ENCODE results near the gene GDF15.
A peak's percentile ranks its signal among the peaks of the same experiment; 100 is the strongest.
"Not testable (repeated sequence)": the region's sequence is repeated elsewhere in the genome, so short reads cannot be mapped to it uniquely, and the experiment has no call there.

GDF15 gene

GRCh38 chr19:18385675-18386542 is at the start of gene GDF15:
GDF15 (plus strand) TSS chr19:18386158; CDS start chr19:18386190, 32 bp downstream.
- DNase-seq: peak; percentile 52 to 64

GRCh38 chr19:18338541-18338940 is 47.4 kb upstream of the GDF15 start:
- no peak for DNase-seq

- peak in 1 of 2 experiments; percentile 23 for DNase-seq
Observed at GRCh38 chr19:18339723-18340122, 46.2 kb upstream of the GDF15 start.

- peak; percentile 84 to 88 for DNase-seq
Observed at GRCh38 chr19:18340190-18340989, 45.6 kb upstream of the GDF15 start, which contains the start of gene PGPEP1. PGPEP1 (plus strand) TSS chr19:18340598; CDS start chr19:18340682, 84 bp downstream.

- peak; percentile 80 to 82 for DNase-seq
Observed at GRCh38 chr19:18340990-18341868, 44.7 kb upstream of the GDF15 start.

- DNase-seq: no peak
Observed at GRCh38 chr19:18342090-18342632, 43.8 kb upstream of the GDF15 start.

- DNase-seq: no peak
Observed at GRCh38 chr19:18344582-18344950, 41.4 kb upstream of the GDF15 start.

- no peak for DNase-seq
Observed at GRCh38 chr19:18345296-18345695, 40.7 kb upstream of the GDF15 start.

GRCh38 chr19:18346091-18346490 is 39.9 kb upstream of the GDF15 start:
- DNase-seq: no peak

- DNase-seq: no peak
Observed at GRCh38 chr19:18348171-18348570, 37.8 kb upstream of the GDF15 start.

- not testable (repeated sequence) for DNase-seq
Observed at GRCh38 chr19:18348818-18349339, 37.1 kb upstream of the GDF15 start.

GRCh38 chr19:18349524-18350128 is 36.3 kb upstream of the GDF15 start:
- DNase-seq: peak; percentile 55 to 57

GRCh38 chr19:18350490-18350889 is 35.5 kb upstream of the GDF15 start:
- no peak for DNase-seq

GRCh38 chr19:18351544-18351943 is 34.4 kb upstream of the GDF15 start:
- DNase-seq: no peak

GRCh38 chr19:18353378-18354005 is 32.5 kb upstream of the GDF15 start:
- no peak for DNase-seq

GRCh38 chr19:18354743-18355142 is 31.2 kb upstream of the GDF15 start:
- DNase-seq: not testable (repeated sequence)

GRCh38 chr19:18357041-18357440 is 28.9 kb upstream of the GDF15 start:
- no peak for DNase-seq

- DNase-seq: no peak
Observed at GRCh38 chr19:18361646-18362045, 24.3 kb upstream of the GDF15 start.

- DNase-seq: no peak
Observed at GRCh38 chr19:18362934-18363542, 22.9 kb upstream of the GDF15 start.

GRCh38 chr19:18363787-18364186 is 22.2 kb upstream of the GDF15 start:
- no peak for DNase-seq

Data from activated T-cell treated with anti-CD3 and anti-CD28 coated beads, Interleukin-2, amount 50 U/mL, for 48 hours (primary cell).